Natural killer cell (primary cell): ENCODE measurements around the gene AKR1C1. TPM values are rescaled to one million over a fixed set of nuclear protein-coding genes. Genes with fewer than 3 reads are reported as not detected.
"Not testable (repeated sequence)": the region's sequence is repeated elsewhere in the genome, so short reads cannot be mapped to it uniquely, and the experiment has no call there.

Experiments
- ATAC-seq, 3 donors: fragments of 150-1000 bp in 2 of 3; fragments of 200-7000 bp in 1 of 3; cut with Tn5 transposase; 1 replicate in 1 of 3; 2 replicates in 2 of 3; pipeline ENCODE4 v1.10.0; 2021; ENCODE audit warnings: mild to moderate bottlenecking in 2 of 3, moderate library complexity in 2 of 3
- DNase-seq, 2 donors: peaks; one replicate each; pipeline versions ENCODE4 v3.0.0 to v3.0.0-alpha.2; 2013 to 2021; ENCODE audit warnings: mixed read lengths in 1 of 2
- H3K27ac ChIP-seq: one replicate; pipeline ENCODE4 v1.5.1; 2013; ENCODE audit warnings: mild to moderate bottlenecking, low read length
- H3K27me3 ChIP-seq: one replicate; pipeline ENCODE4 v1.6.1; 2013; ENCODE audit warnings: low read length; ENCODE audit not compliant: control insufficient read depth, insufficient read depth
- H3K36me3 ChIP-seq: one replicate; pipeline ENCODE4 v1.6.1; 2013; ENCODE audit warnings: low read length; ENCODE audit not compliant: control insufficient read depth, insufficient read depth
- H3K4me1 ChIP-seq: one replicate; pipeline ENCODE4 v1.6.1; 2013; ENCODE audit warnings: low read length; ENCODE audit not compliant: control insufficient read depth, insufficient read depth
- H3K4me3 ChIP-seq: one replicate; pipeline ENCODE4 v1.5.1; 2013; ENCODE audit warnings: low read length
- H3K9me3 ChIP-seq: one replicate; pipeline ENCODE4 v1.6.1; 2013; ENCODE audit warnings: low read length; ENCODE audit not compliant: control insufficient read depth, insufficient read depth
- H3K27ac Mint-ChIP-seq, 2 donors: one replicate each; pipeline ENCODE4 v1.8.0; 2022; ENCODE audit warnings: mild to moderate bottlenecking in 2 of 2, mixed read lengths in 2 of 2, moderate library complexity in 1 of 2
- H3K27me3 Mint-ChIP-seq, 2 donors: one replicate each; pipeline ENCODE4 v1.8.0; 2022; ENCODE audit warnings: low read depth in 2 of 2, mixed read lengths in 2 of 2
- H3K36me3 Mint-ChIP-seq: one replicate; pipeline ENCODE4 v1.8.0; 2022; ENCODE audit warnings: mixed read lengths
- H3K4me1 Mint-ChIP-seq, 2 donors: one replicate each; pipeline ENCODE4 v1.8.0; 2022; ENCODE audit warnings: mixed read lengths in 2 of 2
- H3K4me3 Mint-ChIP-seq: one replicate; pipeline ENCODE4 v1.8.0; 2022; ENCODE audit warnings: mild to moderate bottlenecking, moderate library complexity, mixed read lengths
- H3K9me3 Mint-ChIP-seq, 2 donors: one replicate each; pipeline ENCODE4 v1.8.0; 2022; ENCODE audit warnings: mixed read lengths in 2 of 2
- WGBS: methylation state at CpG from one replicate; pipeline ENCODE4 v1.1.7; 2013; ENCODE audit warnings: missing lambda C conversion rate; ENCODE audit not compliant: insufficient coverage; 5-methylcytosine and 5-hydroxymethylcytosine counted together
- intact Hi-C: fragments of 100-400 bp; cut with micrococcal nuclease; formaldehyde crosslinking; loops from one replicate; pipeline ENCODE4 v1.14.2; 2022
- total RNA-seq, 4 donors: library from RNA; stranded (reverse); fragments of 120-200 nt in 1 of 4; gene quantifications; one replicate each; pipeline versions ENCODE4 v1.2.3 to v1.2.4, GENCODE V29; 2013 to 2022
- TF ChIP-seq, protein P1 (sequence below): fragments of 200-600 bp; IDR thresholded peaks from one replicate; pipeline ENCODE4 v1.8.0; 2022; ENCODE audit warnings: antibody characterized with exemption

AKR1C1 gene
- total RNA-seq, 3 donors from 2014 or later (not counting 1 experiment from before 2014, with no cell fraction given): 0.16 to 0.93 (median 0.63) TPM

DNA sequence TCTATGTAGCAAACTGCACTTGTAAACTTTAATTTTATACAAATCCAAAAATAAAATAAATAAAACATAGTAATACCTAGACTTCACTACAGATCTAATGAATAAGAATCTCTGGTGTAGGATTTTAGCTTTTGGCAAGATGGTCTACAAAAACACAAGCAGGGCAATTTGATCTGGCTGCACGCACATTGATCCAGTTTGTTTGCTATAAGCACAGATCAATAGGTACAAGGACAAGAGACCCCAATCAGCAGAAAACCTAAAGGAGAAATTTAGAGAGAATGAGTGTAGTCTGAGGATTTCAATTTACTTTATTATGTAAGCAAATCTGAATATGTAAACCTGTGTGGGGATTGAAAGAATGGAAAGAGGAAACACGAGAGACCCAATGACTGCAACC lies 48.2 kb downstream of the AKR1C1 start:
- not testable (repeated sequence) for H3K9me3 Mint-ChIP-seq, H3K4me1 Mint-ChIP-seq, H3K27me3 Mint-ChIP-seq, DNase-seq, H3K36me3 ChIP-seq, H3K27ac Mint-ChIP-seq, H3K4me1 ChIP-seq, H3K4me3 Mint-ChIP-seq, H3K36me3 Mint-ChIP-seq, H3K9me3 ChIP-seq, ATAC-seq, H3K4me3 ChIP-seq, H3K27me3 ChIP-seq, H3K27ac ChIP-seq
- intact Hi-C loops: loop anchor here (10.0 kb wide), 1 partner anchor 373 kb away; no protein-coding TSS in a partner anchor
- WGBS: 91% methylated on average over 1 of the region's 2 CpGs

- no peaks in the 10 kb centered on the region for H3K9me3 Mint-ChIP-seq
- no peaks in the 10 kb centered on the region for H3K36me3 ChIP-seq
- H3K27me3 ChIP-seq: no peaks in the 10 kb centered on the region
- DNase-seq: no peak
- no peaks in the 10 kb centered on the region for H3K27me3 Mint-ChIP-seq
- intact Hi-C loops: loop anchor here (10.0 kb wide), 1 partner anchor 372 kb away; no protein-coding TSS in a partner anchor
- no peaks in the 10 kb centered on the region for H3K4me1 Mint-ChIP-seq
- H3K36me3 Mint-ChIP-seq: no peaks in the 10 kb centered on the region
- no peak overlapping the region for H3K27ac Mint-ChIP-seq
- no peak overlapping the region for H3K4me3 Mint-ChIP-seq
- H3K4me1 ChIP-seq: no peaks in the 10 kb centered on the region
- no peak overlapping the region for H3K27ac ChIP-seq
- H3K4me3 ChIP-seq: no peak overlapping the region
- ATAC-seq: no peak
- WGBS: 78% methylated on average over 2 of the region's 2 CpGs
- TF ChIP-seq, protein P1, sequence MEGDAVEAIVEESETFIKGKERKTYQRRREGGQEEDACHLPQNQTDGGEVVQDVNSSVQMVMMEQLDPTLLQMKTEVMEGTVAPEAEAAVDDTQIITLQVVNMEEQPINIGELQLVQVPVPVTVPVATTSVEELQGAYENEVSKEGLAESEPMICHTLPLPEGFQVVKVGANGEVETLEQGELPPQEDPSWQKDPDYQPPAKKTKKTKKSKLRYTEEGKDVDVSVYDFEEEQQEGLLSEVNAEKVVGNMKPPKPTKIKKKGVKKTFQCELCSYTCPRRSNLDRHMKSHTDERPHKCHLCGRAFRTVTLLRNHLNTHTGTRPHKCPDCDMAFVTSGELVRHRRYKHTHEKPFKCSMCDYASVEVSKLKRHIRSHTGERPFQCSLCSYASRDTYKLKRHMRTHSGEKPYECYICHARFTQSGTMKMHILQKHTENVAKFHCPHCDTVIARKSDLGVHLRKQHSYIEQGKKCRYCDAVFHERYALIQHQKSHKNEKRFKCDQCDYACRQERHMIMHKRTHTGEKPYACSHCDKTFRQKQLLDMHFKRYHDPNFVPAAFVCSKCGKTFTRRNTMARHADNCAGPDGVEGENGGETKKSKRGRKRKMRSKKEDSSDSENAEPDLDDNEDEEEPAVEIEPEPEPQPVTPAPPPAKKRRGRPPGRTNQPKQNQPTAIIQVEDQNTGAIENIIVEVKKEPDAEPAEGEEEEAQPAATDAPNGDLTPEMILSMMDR: no peak
- no peaks in the 10 kb centered on the region for H3K9me3 ChIP-seq
Observed at GRCh38 chr10:5012595-5012994, 49.4 kb downstream of the AKR1C1 start.

DNA sequence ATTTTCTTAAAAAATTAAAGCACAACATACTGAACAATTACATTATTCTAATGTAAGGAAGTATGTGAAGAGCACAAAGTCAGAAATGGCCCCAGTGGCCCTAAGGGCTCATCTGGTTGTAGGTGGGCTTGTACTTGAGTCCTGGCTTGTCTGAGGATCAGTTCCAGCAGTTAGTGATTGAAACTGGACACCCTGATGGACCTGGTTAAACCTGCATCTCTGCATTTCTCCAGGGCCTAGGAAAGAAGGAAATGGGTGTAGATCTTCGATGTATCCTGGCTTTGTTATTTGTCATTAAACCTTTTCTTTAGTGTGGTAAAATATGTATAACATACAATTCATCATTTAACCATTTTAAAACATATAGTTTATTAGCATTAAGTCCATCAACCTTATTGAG lies 50.2 kb downstream of the AKR1C1 start:
- no peaks in the 10 kb centered on the region for H3K9me3 Mint-ChIP-seq
- TF ChIP-seq, protein P1: no peak
- no peaks in the 10 kb centered on the region for H3K27me3 Mint-ChIP-seq
- no peak overlapping the region for H3K27ac ChIP-seq
- H3K27ac Mint-ChIP-seq: no peak overlapping the region
- no peaks in the 10 kb centered on the region for H3K9me3 ChIP-seq
- ATAC-seq (no peak), DNase-seq (no peak)
- H3K36me3 ChIP-seq: no peaks in the 10 kb centered on the region
- no peaks in the 10 kb centered on the region for H3K27me3 ChIP-seq
- no peak overlapping the region for H3K4me3 ChIP-seq
- H3K36me3 Mint-ChIP-seq: no peaks in the 10 kb centered on the region
- intact Hi-C loops: loop anchor here (10.0 kb wide), 1 partner anchor 371 kb away; no protein-coding TSS in a partner anchor
- H3K4me1 Mint-ChIP-seq: no peaks in the 10 kb centered on the region
- no CpG with 5 or more reads among the region's 1 CpG for WGBS
- no peak overlapping the region for H3K4me3 Mint-ChIP-seq
- no peaks in the 10 kb centered on the region for H3K4me1 ChIP-seq

DNA sequence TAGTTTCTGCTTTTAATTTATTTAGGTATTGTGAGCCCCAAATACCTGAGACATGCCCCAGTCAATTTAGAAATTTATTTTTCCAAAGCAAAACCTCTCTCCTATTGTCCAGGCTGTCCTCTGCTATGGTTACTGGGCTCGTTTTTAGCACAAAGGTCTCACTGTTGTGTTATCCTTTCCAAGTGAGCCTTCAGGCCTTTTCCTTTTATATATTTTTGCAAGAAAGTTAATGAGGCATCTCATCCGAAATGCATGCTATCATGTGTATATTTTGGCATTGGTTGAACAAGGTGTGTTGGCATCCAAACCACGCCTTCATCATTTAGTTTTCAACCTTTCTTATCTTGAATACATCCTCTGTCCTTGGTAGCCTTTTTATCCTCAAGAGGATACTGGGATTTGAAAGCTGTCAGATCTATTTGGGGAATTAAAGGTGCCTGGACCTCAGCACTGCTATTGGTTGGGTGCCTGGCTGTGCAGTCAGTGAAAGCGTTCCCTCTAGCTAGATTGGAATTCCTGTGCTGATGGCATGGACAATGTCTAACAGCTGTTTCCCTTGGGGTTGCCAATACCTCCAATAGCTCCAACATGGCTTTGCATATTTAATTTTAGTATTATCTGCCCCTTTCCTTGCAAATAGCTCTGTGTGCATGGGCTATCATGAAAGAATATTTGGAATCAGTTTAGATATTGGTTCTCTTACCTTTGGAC lies 51.1 kb downstream of the AKR1C1 start:
- H3K27me3 ChIP-seq, H3K36me3 Mint-ChIP-seq, H3K27ac Mint-ChIP-seq, H3K36me3 ChIP-seq, H3K4me1 ChIP-seq, H3K4me3 ChIP-seq, DNase-seq, H3K4me1 Mint-ChIP-seq, H3K27ac ChIP-seq, ATAC-seq, H3K4me3 Mint-ChIP-seq, H3K9me3 Mint-ChIP-seq, H3K9me3 ChIP-seq, H3K27me3 Mint-ChIP-seq: not testable (repeated sequence)
- intact Hi-C loops: loop anchor here (10.0 kb wide), 1 partner anchor 370 kb away; no protein-coding TSS in a partner anchor
- WGBS: 66% methylated on average over 3 of the region's 4 CpGs
